Glutamatergic neuron (in vitro differentiated cells): ENCODE measurements around the gene DNM3. TPM values are rescaled to one million over a fixed set of nuclear protein-coding genes. Genes with fewer than 3 reads are reported as not detected.

Experiments
- DNase-seq: peaks from one replicate; pipeline ENCODE4 v3.0.0; 2022
- H3K27ac Mint-ChIP-seq: one replicate; pipeline ENCODE4 v1.8.0; 2020; ENCODE audit warnings: mild to moderate bottlenecking, mixed read lengths, inconsistent platforms; ENCODE audit not compliant: unreplicated experiment
- H3K27me3 Mint-ChIP-seq: one replicate; pipeline ENCODE4 v1.8.0; 2020; ENCODE audit warnings: mild to moderate bottlenecking, moderate library complexity, mixed read lengths, inconsistent platforms; ENCODE audit not compliant: unreplicated experiment
- H3K36me3 Mint-ChIP-seq: one replicate; pipeline ENCODE4 v1.8.0; 2020; ENCODE audit warnings: mild to moderate bottlenecking, mixed read lengths, inconsistent platforms; ENCODE audit not compliant: unreplicated experiment
- H3K4me1 Mint-ChIP-seq: one replicate; pipeline ENCODE4 v1.8.0; 2020; ENCODE audit warnings: mild to moderate bottlenecking, low read depth, mixed read lengths, inconsistent platforms; ENCODE audit not compliant: unreplicated experiment
- H3K4me3 Mint-ChIP-seq: one replicate; pipeline ENCODE4 v1.8.0; 2020; ENCODE audit warnings: mild to moderate bottlenecking, mixed read lengths, inconsistent platforms; ENCODE audit not compliant: unreplicated experiment
- H3K9me3 Mint-ChIP-seq: one replicate; pipeline ENCODE4 v1.8.0; 2020; ENCODE audit warnings: mild to moderate bottlenecking, moderate library complexity, mixed read lengths, inconsistent platforms; ENCODE audit not compliant: unreplicated experiment
- CTCF ChIP-seq: fragments of 200-600 bp; sonication (generic); IDR thresholded peaks from one replicate; pipeline ENCODE4 v1.5.0; 2021; ENCODE audit not compliant: partially characterized antibody, unreplicated experiment
- total RNA-seq: library from RNA; stranded (reverse); fragmentation: NEBNext Ultra II Directional; extraction: Animal tissue kit (Norgen Biotek cat#: 25700); gene quantifications from one replicate; pipeline ENCODE4 v1.2.1, GENCODE V29; 2021; ENCODE audit not compliant: unreplicated experiment

The DNM3 gene
- total RNA-seq, 1 donor from 2014 or later, result 11.4 TPM

GRCh38 chr1:172086137-172086536 lies 244.8 kb downstream of the DNM3 start:
- no peak for TF ChIP-seq CTCF

GRCh38 chr1:172088256-172088655 lies 247.0 kb downstream of the DNM3 start:
- H3K27me3 Mint-ChIP-seq, result no peaks in the 10 kb centered on the region
- H3K9me3 Mint-ChIP-seq, result no peaks in the 10 kb centered on the region
- H3K36me3 Mint-ChIP-seq, result no peaks in the 10 kb centered on the region
- DNase-seq, result no peak
- H3K27ac Mint-ChIP-seq, result no peak overlapping the region
- no peak overlapping the region for H3K4me3 Mint-ChIP-seq
- TF ChIP-seq CTCF, result no peak
- H3K4me1 Mint-ChIP-seq, result no peaks in the 10 kb centered on the region

More at GRCh38 chr1:172086137-172086536, 244.8 kb downstream of the DNM3 start:
- Mint-ChIP-seq H3K27ac (no peak overlapping the region), H3K9me3 (no peaks in the 10 kb centered on the region), H3K4me1 (no peaks in the 10 kb centered on the region), H3K36me3 (no peaks in the 10 kb centered on the region), H3K27me3 (no peaks in the 10 kb centered on the region), H3K4me3 (no peak overlapping the region)
- DNase-seq, result no peak

- Mint-ChIP-seq H3K27ac (no peak overlapping the region), H3K4me1 (no peaks in the 10 kb centered on the region), H3K9me3 (no peaks in the 10 kb centered on the region), H3K4me3 (no peak overlapping the region), H3K36me3 (no peaks in the 10 kb centered on the region), H3K27me3 (no peaks in the 10 kb centered on the region)
- DNase-seq, result peak; percentile 28
- no peak for TF ChIP-seq CTCF
These were observed 248.6 kb downstream of the DNM3 start for GRCh38 chr1:172089768-172090510.

- H3K4me1 Mint-ChIP-seq, result no peaks in the 10 kb centered on the region
- no peak for DNase-seq
- TF ChIP-seq CTCF, result no peak
- no peaks in the 10 kb centered on the region for H3K9me3 Mint-ChIP-seq
- H3K27me3 Mint-ChIP-seq, result no peaks in the 10 kb centered on the region
- H3K27ac Mint-ChIP-seq, result no peak overlapping the region
- no peaks in the 10 kb centered on the region for H3K36me3 Mint-ChIP-seq
- no peak overlapping the region for H3K4me3 Mint-ChIP-seq
These were observed 249.2 kb downstream of the DNM3 start for GRCh38 chr1:172090511-172090817.

- TF ChIP-seq CTCF, result no peak
- Mint-ChIP-seq H3K36me3 (peaks cover 5% of the 10 kb centered on the region), H3K9me3 (no peaks in the 10 kb centered on the region), H3K4me3 (no peak overlapping the region), H3K27ac (no peak overlapping the region), H3K4me1 (no peaks in the 10 kb centered on the region), H3K27me3 (no peaks in the 10 kb centered on the region)
- no peak for DNase-seq
These were observed 254.5 kb downstream of the DNM3 start for GRCh38 chr1:172095846-172096245.
